ENCODE measurements around the gene TBCEL.
"Not testable (repeated sequence)": the region's sequence is repeated elsewhere in the genome, so short reads cannot be mapped to it uniquely, and the experiment has no call there.

The TBCEL gene

DNA sequence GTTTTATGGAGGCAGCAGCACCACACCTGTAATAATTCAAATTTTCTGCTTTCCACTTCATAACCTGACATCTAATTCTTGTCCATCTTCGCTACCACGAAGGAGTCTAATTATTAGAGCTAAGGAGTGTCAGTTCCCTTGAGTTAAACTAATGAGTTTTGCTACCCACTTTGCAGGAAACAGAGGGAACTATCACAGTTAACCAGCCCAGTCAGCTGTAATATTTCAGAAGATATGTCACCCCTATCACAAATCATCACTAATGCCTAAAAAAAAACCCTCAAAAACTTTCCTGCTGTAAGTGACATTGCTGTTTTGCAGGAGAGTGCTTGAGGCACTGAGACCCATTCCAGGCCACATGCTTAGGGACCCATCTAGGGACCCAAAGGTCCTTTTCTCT, 85.6 kb downstream of the TBCEL start:
- DNase-seq = no peak

DNA sequence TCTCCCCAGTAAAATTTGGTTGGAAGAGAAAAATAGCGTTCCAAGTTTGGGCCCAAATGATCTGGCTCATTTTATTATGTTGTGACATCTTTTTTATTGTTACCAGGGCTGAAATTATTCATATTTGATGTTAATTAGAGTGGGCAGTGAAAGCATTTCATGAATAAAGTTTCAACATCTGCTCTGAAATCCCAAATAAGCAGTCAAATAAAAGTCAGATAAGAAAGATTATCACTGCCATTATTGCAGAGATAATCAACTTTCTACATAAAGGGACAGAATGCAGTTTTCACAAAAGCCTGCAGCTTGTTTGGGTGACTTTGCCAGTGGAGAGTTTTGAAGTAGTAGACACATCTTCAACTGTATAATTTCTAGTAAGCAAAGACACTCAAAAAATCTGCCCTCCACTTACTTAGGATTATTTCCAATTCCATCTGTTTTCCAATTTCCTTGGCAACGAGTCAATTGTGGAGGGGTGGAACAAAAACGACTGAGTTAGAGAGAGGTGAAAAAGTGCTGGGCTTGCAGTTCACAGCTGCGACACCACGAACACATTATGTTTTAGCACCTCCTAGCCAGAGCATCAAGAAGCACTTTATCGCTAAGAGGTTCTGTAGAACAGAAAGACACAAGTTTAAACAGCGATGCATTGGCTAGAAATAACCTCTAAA, 86.1 kb downstream of the TBCEL start:
- DNase-seq = no peak

DNA sequence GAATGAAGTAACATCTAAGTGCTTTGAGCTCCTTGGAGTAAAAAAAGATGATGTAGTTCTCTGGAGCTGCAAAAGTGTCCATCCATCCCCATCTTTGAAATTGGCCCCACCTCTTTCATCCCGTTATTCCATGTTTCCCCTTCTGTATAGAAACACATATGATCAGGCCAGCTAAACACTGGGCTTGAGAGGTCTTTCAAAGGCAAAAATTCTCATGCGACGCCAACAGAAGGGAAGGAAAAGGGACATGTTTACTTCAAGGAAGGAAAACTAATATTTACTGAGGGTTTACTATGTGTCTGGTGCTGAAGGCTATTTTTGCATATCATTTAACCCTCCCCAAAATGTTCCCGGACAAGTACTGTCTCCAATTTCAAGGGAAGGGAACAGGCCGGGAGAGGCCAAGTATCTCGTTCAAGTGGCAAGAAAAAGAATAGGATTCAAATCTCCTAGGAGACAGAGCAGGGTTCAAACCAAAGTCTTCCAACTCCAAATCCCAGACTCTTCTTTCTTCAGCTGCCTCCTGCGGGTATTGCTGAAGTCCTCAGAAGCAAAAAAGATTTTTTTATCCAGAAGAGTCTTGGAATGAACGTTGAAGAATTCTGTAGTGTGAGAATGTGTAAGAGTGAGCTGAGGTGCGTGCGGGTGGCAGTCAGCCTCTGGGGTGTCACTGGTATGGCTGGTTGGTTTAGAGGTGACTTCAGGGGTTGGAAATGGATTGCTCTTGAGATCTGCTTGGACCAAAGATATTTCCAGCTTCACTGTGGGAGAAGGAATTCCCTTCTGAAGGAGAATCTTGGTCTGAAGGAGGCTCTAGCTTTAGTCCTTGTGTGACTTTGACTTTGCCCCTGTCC, 87.2 kb downstream of the TBCEL start:
- DNase-seq = no peak

DNA sequence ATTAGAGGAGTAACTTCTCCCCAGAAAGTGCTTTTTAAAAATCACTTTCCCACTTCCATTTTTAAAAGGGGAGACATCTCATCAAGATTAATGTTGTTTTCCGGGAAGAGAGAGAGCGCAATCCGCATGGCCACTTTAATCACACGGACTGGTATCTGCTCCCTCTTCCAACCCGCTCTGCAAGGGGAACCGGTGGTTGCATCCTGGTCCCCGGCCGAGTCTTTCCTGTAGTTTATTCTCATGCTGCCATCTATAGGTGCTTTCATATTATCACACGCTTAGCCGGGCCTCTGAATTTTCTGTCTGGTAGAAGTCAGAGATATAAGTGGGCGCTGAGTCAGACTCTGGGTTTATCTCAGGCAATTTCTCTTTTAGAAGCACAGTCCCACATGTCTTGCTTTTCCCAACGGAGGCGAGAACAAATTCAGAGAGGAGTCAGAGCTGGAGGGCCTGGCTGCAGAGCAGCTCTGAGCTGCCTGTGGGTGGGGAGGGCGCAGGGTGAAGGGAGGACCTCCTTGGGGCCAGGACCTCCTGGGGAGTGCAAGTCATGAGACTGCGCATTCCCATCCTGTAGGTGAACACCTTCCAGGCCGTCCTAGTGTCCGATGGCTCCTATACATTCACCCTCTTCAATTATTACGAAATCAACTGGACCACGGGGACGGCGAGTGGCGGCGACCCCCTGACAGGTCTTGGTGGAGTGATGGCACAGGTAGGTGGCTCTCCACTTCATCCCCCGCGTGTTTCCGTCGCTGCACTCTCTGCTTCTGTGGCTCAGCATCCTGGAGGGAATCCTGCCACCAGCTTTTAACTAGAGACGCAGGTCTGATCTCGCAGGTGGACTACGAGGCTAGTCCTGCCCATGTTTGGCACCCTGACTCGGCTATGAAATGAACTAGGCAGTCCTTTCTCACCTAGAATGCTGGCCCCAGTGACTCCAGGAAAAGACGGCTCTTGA, 88.9 kb downstream of the TBCEL start:
- peak; percentile 75 for DNase-seq

DNA sequence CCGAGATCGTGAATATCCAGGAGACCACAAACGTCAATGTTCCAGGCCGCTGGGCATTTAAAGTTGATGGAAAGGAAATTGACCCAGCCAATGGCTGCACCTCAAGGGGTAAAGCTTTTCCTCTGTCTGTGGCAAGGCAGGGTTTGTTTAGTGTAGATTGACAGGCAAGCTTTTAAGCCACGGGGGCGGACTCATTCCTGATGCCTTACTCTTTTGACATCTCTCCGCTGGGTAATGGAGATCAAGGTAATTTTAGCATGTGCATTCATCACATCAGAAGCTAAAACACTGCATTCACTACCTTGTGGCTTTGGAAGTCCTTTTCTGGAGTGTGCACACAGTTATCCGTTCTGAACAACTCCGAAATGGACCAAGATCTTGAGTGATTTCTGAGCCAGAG, 89.7 kb downstream of the TBCEL start:
- DNase-seq = no peak

DNA sequence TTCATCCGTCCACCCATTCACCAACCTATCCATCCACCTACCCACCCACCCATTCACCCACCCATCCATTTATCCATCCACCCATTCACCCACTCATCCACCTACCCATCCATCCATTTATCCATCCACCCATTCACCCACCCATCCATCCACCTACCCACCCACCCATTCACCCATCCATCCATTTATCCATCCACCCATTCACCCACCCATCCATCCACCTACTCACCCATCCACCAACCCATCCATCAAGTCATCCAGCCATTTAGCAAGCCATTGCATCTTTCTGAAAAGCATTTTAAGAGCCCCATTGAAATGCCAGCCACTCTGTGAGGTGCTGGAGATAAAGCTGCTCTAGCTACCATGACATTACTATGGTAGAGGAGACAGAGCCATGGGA, 91.1 kb downstream of the TBCEL start:
- DNase-seq = not testable (repeated sequence)

DNA sequence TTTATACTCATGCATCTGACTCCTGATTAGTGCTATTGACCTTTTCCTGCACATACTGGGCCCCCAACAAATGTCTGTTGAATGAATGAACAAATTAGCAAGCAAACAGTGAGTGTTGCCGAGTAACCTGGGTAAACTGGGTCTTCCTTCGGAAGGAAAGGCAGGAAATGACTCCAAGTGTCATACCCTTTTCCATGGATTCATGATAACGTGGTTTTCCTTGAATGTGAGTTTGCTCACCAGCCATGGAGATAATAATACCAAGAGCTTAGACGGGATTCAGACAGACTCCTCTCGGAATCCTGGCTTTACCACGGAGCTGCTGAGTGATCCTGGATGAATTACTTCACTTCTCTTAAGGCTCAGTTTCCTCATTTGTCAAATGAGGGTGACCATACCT, 93.9 kb downstream of the TBCEL start:
- DNase-seq = peak; percentile 1

DNA sequence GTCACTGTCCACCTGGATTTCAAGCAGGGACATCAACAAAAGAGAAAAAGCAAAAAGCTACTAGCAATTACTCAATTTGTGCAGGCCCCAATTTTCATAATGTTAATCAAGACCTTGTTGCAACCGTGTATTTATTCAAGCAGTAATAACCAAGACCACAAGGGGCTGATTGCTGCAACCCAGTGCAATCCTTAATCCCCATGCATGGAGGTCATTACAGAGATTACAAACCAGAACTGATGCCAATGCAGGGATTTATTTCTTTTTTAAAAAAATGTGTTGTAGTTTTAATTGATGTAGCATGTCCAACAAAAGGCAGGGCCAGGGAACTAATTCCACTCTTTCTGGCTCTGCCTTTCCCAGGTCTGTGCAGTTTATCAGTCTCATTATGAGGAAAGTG, 95.5 kb downstream of the TBCEL start:
- no peak for DNase-seq

DNA sequence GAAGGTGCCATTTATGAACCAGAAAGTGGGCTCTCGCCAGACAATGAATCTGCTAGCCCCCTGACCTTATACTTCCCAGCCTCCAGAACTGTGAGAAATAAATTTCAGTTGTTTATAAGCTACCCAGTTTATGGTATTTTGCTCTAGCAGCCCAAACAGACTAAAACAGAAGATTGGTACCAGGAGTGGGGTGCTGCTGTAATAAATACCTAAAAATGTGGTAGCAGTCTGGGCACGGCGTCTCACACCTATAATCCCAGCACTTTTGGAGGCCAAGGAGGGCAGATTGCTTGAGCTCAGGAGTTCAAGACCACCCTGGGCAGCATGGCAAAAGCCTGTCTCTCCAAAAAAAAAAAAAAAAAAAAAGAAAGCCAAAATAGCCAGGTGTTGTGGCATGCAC, 98.4 kb downstream of the TBCEL start:
- DNase-seq = no peak

DNA sequence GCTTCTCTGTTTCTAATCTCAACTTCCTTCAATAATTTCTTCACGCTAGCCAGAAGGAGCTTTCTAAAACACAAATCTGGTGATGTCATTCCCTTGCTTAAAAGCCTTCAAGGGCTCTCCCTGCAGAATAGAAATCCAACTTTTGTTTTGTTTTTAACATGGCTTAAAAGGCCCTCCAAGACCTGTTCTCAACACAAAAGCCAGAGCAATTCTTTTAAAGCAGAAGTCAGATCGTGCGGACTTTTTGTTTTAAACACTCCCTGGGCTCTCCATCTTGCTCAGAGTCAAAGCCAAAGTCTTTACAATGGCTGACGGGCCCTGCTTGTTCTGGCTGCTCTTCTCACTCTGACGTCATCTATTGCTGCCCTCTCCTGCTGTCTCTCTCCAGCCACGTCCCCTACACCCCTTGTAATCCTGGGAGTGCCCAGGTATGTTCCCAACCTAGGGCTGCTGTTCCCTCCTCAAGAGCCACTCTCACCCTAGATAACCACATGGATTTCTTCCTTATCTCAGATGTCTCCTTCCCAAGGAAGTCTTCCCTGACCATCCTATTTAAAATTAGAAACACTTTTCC, 99.7 kb downstream of the TBCEL start:
- DNase-seq = no peak

DNA sequence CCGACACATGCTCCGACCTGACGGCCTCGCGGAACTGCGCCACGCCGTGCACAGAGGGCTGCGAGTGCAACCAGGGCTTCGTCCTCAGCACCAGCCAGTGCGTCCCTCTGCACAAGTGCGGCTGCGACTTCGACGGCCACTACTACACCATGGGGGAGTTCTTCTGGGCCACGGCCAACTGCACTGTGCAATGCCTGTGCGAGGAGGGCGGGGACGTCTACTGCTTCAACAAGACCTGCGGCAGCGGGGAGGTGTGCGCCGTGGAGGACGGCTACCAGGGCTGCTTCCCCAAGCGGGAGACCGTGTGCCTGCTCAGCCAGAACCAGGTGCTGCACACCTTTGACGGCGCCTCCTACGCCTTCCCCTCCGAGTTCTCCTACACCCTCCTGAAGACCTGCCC, 103.9 kb downstream of the TBCEL start:
- no peak for DNase-seq

DNA sequence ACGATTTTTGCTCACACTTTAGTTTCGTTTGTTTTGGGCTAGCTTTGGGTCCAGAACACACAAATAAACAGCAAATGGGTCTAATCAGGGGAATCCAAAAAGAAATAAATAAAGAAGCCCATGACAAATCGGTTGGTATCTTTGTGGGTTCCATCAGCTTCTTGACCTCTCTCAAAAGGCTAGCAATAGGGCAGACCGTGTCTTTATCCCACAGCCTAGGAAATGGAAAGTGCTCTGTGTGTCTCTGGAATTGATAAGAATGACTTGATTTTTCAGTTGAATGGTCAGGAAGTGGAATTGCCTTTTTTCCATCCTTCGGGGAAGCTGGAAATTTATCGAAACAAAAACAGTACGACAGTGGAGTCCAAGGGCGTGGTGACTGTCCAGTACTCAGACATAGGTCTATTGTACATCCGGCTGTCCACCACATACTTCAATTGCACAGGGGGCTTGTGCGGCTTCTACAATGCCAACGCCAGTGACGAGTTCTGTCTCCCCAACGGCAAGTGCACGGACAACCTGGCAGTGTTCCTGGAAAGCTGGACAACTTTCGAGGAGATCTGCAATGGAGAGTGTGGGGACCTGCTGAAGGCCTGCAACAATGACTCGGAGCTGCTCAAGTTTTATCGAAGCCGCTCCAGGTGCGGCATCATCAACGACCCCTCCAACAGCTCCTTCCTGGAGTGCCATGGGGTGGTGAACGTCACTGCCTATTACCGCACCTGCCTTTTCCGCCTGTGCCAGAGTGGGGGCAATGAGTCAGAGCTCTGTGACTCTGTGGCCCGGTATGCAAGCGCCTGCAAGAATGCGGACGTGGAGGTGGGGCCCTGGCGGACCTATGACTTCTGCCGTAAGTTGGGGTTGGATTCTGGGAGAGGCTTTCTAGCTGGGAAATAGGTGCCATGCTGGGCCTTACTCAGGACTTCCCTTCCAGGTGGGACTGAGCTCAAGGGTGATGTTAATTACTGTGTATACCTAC, 105.7 kb downstream of the TBCEL start:
- no peak for DNase-seq

DNA sequence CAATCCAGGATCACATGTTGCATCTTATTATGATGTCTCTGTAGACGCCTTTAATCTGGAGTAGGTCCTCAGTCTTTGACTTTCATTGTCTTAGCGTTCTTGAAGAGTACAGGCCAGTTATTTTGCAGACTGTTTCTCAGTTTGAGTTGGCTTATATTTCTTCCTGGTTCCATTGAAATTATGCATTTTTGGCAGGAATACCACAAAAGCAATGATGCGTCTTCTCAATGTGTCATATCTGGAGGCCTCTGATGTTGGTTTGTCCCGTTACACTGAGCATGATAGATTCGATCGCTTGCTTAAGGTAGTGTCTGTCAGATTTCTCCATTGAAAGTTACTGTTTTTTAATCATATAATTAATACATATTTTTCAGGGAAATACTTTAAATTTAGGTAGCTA, 107.8 kb downstream of the TBCEL start:
- DNase-seq = no peak

DNA sequence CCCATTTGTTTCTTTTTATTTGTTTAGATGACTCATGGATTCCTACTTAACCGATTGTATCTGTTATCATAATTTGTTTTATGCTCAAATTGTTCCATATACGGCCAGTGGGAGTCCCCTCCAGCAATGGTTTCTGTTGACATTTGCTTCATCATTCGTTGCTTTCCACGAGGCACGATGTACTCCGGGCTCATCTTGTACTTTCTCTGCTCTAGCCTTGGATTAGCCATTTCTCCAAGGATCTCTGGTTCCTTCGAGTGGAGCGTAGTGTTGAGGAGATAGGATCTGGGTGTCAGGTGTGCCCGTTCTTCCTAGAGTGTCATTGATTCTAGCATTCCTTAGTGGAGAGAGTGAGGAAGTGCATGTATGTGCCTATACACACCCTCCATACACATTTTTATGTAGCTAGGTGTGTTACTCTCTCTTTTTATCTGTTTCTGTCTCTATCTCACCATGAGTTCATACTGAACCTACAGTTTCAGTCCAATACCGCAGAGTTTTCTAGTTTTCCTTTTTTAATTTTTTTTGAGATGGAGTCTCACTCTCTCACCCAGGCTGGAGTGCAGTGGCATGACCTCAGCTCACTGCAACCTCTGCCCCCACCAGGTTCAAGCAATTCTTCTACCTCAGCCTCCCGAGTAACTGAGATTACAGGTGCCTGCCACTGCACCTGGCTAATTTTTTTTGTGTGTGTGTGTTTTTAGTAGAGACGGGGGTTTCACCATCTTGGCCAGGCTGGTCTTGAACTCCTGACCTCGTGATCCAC, 108.5 kb downstream of the TBCEL start:
- DNase-seq = no peak

DNA sequence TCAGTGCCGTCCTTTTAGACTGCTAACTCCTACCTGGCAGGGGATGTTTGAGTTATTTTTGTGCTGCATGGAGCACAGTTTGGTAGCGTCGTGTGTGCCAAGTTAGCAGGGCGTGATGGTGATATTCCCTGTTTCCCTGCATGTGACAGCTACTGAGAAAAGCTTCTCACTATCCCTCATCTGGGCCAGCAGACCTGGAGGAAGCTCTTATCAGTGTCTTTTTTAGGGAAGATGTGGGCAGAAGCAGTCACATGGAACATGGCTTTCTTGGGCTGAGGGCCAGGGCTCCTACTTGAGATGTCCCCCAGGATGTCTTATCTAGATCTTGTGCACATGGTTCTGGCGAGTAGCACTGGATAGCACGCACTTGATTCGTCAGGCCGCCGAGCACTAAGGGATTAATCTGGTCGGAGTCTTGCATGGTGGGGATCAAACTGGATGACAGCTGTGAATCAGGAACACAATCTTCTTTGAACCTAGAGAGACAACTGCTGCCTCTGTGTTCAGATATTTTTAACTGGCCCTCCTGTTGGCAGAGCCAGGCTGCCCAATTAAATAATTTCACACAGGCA, 110.9 kb downstream of the TBCEL start:
- DNase-seq = no peak

DNA sequence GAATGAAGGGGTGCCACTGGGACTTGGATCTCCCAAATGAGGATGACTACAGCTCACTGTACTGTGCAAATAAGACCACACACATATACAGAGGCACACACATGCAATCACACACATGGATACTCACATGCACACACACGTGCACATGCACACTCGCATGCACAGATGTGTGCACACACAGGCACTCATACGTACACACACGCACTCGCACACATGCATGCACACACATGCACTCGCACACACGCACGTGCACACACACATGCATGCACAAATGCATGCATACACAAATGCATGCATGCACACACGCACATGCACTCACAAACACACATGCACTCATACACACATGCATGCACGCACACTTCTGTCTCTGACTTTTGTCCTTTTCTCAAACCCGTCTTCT, 113.1 kb downstream of the TBCEL start:
- no peak for DNase-seq

DNA sequence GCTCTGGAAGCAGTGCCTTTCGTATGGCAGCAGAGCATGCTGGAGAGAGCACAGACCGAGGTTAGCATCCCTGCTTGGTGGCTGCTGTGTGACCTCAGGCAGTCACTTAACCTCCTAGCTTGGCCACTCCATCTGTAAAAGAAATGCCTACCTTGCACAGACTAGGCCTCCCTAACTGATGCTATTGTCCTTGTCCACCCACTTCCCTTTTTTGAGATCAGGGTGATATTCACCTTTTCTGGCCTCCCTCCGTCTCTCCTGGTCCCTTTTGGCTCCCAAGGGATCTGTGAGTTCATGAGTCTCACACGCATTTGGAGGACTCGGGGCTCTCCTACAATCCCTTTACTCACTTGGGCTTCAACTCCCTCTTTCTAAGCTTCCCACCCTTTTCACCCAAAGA, 114.4 kb downstream of the TBCEL start:
- DNase-seq = no peak

DNA sequence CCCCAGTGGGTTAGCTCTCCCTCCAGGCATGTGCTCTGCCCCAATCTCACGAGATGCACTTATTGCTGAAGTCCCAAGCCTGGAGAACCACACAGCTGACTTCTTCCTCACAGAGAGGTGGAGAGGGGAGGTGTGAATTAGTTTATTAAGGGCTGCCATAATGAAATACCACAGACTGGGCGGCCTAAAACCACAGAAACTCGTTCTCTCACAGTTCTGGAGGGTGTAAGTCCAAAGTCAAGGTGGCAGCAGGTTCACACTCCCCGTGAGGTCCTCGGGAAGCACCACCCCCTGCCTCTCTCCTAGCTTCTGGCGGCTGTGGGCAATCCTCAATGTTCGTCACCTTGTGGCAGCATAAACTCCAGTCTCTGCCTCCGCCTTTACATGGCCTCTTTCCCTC, 116.5 kb downstream of the TBCEL start:
- DNase-seq = no peak
